Spinal cord (tissue), 10 donors: ENCODE results near the gene FBN2. TPM values are rescaled to one million over a fixed set of nuclear protein-coding genes. Genes with fewer than 3 reads are reported as not detected.

ENCODE experiments used
- DNase-seq, 6 donors: peaks; one replicate each; pipeline versions ENCODE4 v3.0.0 to v3.0.0-alpha.2; 2013 to 2015; ENCODE audit warnings: low spot score in 6 of 6, low read depth in 4 of 6
- H3K27ac ChIP-seq: one replicate; pipeline ENCODE4 v1.5.1; 2013; ENCODE audit warnings: low read depth, low read length, control low read depth
- H3K27me3 ChIP-seq: one replicate; pipeline ENCODE4 v1.6.1; 2013; ENCODE audit warnings: low read length; ENCODE audit not compliant: control insufficient read depth, insufficient read depth
- H3K36me3 ChIP-seq: one replicate; pipeline ENCODE4 v1.6.1; 2013; ENCODE audit warnings: low read length; ENCODE audit not compliant: control insufficient read depth, insufficient read depth
- H3K4me1 ChIP-seq: one replicate; pipeline ENCODE4 v1.6.1; 2013; ENCODE audit warnings: low read length; ENCODE audit not compliant: control insufficient read depth, insufficient read depth
- H3K4me3 ChIP-seq: one replicate; pipeline ENCODE4 v1.5.1; 2013; ENCODE audit warnings: low read depth, low read length, control low read depth
- H3K9me3 ChIP-seq: one replicate; pipeline ENCODE4 v1.6.1; 2013; ENCODE audit warnings: low read length; ENCODE audit not compliant: control insufficient read depth, insufficient read depth
- WGBS: methylation state at CpG from one replicate; pipeline ENCODE4 v1.1.5; 2013; ENCODE audit warnings: missing lambda C conversion rate; ENCODE audit not compliant: insufficient coverage; 5-methylcytosine and 5-hydroxymethylcytosine counted together
- polyA plus RNA-seq, 2 donors: library from polyadenylated mRNA; unstranded; fragments of 120-200 nt; gene quantifications; one replicate each; pipeline ENCODE4 v1.2.1, GENCODE V29; 2013; ENCODE audit not compliant: insufficient read length in 2 of 2
- total RNA-seq, 2 donors: library from RNA; depleted of rRNA in 1 of 2; stranded (reverse); fragments of 120-200 nt in 1 of 2; fragments of >200 nt in 1 of 2; gene quantifications; one replicate each; pipeline versions ENCODE4 v1.2.3 to v1.2.4, GENCODE V29; 2013 to 2014
- donor health status: healthy.

FBN2 gene
- total and polyA plus RNA-seq, 4 donors: 11.9 to 134 (median 59.4) TPM

DNA sequence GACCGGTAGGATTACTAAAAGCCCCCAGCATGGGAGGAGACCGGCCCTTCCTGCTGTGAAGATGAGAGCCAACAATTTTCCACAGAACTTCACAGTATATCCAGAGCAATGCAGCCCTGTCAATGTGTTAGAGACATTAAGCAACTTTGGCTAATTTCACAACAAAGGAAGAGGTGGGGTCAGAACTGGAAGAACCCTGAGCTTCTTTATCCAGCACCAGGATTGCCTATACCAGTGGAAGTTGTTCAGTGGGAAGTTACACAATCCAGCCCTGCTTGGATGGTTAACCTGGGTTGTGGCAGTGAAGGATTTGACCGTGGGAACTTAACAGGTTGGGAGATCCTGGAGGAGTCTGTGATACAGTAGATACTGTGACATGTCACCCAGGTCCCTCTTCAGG, 197.0 kb downstream of the FBN2 start:
- H3K27me3 ChIP-seq: no peaks in the 10 kb centered on the region
- peaks cover 12% of the 10 kb centered on the region for H3K36me3 ChIP-seq
- no peak overlapping the region for H3K4me3 ChIP-seq
- no peak overlapping the region for H3K27ac ChIP-seq
- H3K4me1 ChIP-seq: no peaks in the 10 kb centered on the region
- H3K9me3 ChIP-seq: no peaks in the 10 kb centered on the region
- no peak for DNase-seq
- WGBS: no CpG with 5 or more reads among the region's 3 CpGs

DNA sequence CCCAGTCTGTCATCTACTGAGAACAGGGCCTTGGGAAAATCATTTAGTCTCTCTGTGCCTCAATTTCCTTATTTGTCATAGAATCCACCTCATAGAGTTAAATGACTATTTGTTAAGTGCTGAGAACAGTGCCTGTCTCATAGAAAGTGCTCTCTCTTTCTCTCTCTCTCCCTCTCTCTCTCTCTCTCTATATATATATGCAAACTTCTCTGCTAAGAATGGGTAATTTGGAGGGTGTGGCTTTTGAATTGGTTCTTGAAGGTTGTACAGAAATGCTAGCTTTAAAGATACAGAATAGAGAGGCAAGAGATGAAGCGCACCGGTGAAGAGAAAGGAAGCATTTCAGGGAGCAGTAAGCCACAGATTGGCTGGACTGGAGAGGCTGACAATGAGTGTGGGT, 197.4 kb downstream of the FBN2 start:
- no peak overlapping the region for H3K4me3 ChIP-seq
- no peaks in the 10 kb centered on the region for H3K9me3 ChIP-seq
- H3K36me3 ChIP-seq: peaks cover 12% of the 10 kb centered on the region
- H3K4me1 ChIP-seq: no peaks in the 10 kb centered on the region
- WGBS: 100% methylated on average over 2 of the region's 2 CpGs
- DNase-seq: no peak
- no peak overlapping the region for H3K27ac ChIP-seq
- H3K27me3 ChIP-seq: no peaks in the 10 kb centered on the region

DNA sequence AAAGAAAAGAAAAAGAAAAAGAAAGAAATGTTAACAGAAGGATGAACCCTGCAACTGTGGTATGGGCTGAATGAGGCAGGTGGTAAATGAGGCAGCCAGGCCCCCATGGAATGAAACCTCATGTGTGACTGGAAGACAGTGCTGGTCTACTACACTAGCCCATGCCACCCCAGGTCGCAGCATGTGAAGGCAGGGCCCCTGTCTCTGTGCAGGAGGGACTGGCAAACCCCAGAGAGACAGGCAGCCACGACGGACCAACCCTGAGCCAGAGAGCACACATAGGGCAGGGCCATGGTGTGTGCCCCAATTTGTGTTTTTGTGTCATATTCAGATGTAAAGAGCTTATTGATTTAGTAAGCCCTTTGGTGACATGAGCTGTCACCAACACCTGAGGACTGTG, 198.5 kb downstream of the FBN2 start:
- peaks cover 8% of the 10 kb centered on the region for H3K36me3 ChIP-seq
- 96% methylated on average over 3 of the region's 3 CpGs for WGBS

DNA sequence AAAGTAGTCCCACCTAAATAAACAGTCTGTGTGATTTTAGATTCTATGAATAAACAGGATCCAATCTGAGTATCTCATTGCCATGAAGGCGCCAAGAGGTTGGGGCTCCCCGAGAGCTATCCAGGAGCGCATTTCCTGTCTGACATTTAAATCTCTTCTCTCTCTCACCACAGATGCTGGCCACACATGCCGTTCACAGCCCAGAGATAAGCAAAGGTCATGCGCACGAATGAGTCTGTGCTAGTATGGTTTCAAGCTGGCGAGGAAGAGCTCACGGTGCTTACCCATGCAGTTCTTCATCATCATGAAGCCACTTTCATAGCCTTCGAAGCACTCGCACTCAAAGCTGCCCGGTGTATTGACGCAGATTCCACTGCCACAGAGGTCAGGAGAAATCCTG, 199.4 kb downstream of the FBN2 start:
- no peaks in the 10 kb centered on the region for H3K27me3 ChIP-seq
- peaks cover 9% of the 10 kb centered on the region for H3K36me3 ChIP-seq
- no peaks in the 10 kb centered on the region for H3K9me3 ChIP-seq
- no peaks in the 10 kb centered on the region for H3K4me1 ChIP-seq
- H3K27ac ChIP-seq: no peak overlapping the region
- WGBS: 96% methylated on average over 8 of the region's 12 CpGs
- no peak for DNase-seq
- no peak overlapping the region for H3K4me3 ChIP-seq

More for the DNA sequence above, 198.5 kb downstream of the FBN2 start:
- Histone ChIP-seq H3K27me3 (no peaks in the 10 kb centered on the region), H3K27ac (no peak overlapping the region), H3K4me1 (no peaks in the 10 kb centered on the region), H3K9me3 (no peaks in the 10 kb centered on the region), H3K4me3 (no peak overlapping the region)
- DNase-seq: no peak

DNA sequence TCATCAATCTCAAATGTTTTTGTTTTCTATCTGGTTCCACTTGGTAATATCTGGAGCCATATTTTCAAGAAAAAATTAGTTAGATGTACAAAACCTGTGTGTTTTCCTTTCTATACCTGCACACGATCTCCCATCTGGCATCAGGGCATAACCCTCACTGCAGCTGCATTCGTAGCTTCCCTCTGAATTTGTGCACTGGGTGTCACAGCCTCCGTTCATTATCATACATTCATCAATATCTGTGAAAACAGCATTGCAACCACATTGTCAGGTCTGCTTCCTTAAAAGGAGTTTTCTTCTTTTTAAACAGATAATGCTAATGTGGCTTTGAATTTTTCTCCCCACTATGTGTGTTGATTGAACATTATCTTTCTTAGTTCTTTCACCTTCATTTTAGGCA, 202.7 kb downstream of the FBN2 start:
- Histone ChIP-seq H3K27ac (no peak overlapping the region), H3K4me3 (no peak overlapping the region), H3K27me3 (no peaks in the 10 kb centered on the region), H3K9me3 (no peaks in the 10 kb centered on the region), H3K4me1 (no peaks in the 10 kb centered on the region), H3K36me3 (peaks cover 3% of the 10 kb centered on the region)
- no peak for DNase-seq
- WGBS: 97% methylated on average over 3 of the region's 3 CpGs

DNA sequence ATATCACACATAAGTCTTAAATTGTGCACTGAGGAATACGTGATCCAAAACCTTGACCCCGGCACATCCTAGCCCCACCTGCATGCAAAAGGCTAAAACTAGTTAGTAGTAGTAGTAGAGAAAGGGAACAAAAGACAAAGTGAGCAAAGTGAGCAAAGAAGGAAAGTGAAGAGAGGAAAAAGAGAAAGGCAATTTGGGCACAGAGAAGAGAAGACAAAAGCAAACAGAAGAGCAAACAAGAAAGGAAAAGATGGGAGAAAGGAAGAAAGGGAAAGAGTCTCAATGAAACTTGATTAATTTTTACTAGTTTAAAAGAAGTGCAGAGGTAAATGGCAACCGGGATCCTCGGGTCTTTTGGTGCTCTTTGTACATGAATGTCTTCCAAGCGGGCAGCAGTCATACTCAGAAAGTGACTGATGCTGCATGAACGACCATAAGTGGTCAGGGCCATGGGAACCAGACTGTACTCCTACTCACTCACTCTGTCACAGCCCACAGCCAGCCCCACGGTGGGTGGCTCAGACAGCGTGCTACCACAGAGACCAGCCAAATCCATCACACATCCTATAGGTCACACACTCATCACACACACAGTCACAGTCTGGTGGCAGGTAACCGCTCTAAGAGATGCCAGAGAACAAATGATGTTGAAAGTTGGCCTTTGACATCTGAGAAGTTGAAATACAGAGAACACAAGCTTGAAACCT, 203.9 kb downstream of the FBN2 start:
- DNase-seq: no peak
- no peak overlapping the region for H3K27ac ChIP-seq
- no peaks in the 10 kb centered on the region for H3K4me1 ChIP-seq
- H3K4me3 ChIP-seq: no peak overlapping the region
- H3K36me3 ChIP-seq: peaks cover 3% of the 10 kb centered on the region
- H3K27me3 ChIP-seq: no peaks in the 10 kb centered on the region
- 95% methylated on average over 4 of the region's 9 CpGs for WGBS
- no peaks in the 10 kb centered on the region for H3K9me3 ChIP-seq

DNA sequence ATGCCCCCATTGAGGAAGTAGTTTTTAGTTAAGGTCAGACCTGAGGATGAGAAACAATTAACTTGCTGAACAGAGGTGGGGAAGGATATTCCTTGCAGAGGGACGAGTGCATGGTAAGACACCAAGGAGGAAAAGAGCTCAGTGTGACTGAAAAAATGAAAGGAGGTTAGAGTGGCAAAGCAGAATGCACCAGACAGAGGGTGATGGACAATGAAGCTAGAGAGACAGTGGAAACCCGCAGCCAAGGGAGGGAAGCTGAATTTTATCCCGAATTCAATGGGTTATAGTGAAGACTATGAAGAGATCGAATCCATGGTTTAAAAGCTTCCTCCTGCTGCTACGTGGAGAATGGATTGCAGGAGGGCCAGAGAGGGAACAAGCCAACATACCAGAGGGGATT, 206.8 kb downstream of the FBN2 start:
- DNase-seq: no peak
- Histone ChIP-seq H3K9me3 (no peaks in the 10 kb centered on the region), H3K36me3 (peaks cover 3% of the 10 kb centered on the region), H3K4me3 (no peak overlapping the region), H3K27ac (no peak overlapping the region), H3K27me3 (no peaks in the 10 kb centered on the region), H3K4me1 (no peaks in the 10 kb centered on the region)
- WGBS: 97% methylated on average over 5 of the region's 5 CpGs

DNA sequence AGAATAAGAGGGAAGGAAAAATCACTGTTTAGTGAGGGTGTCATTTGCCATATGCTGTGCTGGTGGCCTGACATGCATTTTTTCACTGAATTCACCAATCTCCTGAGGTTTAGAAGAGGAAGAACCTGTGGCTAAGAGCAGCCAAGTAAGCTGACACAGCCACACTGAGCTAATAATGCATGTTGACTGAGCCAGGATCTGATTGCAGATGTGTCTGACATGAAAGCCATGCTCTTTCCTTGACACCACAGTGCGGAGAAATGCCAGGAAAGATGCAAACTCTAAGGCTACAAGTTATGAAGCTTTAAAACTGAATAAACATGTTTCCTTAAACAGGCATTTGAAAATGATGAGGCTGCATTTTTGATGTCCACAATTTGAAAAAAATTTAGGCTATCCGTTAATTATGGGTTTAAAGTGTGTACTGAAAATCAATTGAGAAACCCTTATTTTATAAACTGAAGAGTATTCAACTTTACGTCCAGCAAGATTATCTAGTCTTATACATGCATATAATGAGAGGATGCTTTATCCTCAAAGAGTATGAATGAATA, 208.6 kb downstream of the FBN2 start:
- H3K36me3 ChIP-seq: peaks cover 3% of the 10 kb centered on the region
- H3K27ac ChIP-seq: no peak overlapping the region
- no peak for DNase-seq
- H3K9me3 ChIP-seq: no peaks in the 10 kb centered on the region
- H3K4me3 ChIP-seq: no peak overlapping the region
- no peaks in the 10 kb centered on the region for H3K4me1 ChIP-seq
- no CpG with 5 or more reads among the region's 3 CpGs for WGBS
- H3K27me3 ChIP-seq: no peaks in the 10 kb centered on the region

DNA sequence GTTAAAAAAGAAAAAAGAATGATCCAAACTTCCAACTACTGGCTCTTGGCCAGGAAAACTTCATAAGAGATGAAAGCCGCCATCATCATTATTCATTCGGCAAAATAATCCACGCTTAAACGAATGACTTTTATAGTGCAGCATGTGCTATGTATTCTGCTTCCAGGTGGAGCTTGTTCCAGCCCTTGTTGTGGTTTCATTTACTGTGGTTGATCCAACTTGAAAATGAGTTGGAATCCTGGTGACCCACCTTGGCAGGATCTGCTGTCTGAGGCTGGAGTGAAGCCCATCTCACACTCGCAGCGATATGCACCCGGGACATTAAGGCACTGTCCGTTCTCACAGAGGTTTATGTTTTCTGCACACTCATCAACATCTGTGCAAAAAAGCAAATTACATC, 209.6 kb downstream of the FBN2 start:
- Histone ChIP-seq H3K36me3 (no peaks in the 10 kb centered on the region), H3K27me3 (no peaks in the 10 kb centered on the region), H3K4me1 (no peaks in the 10 kb centered on the region), H3K9me3 (no peaks in the 10 kb centered on the region), H3K27ac (no peak overlapping the region), H3K4me3 (no peak overlapping the region)
- WGBS: 98% methylated on average over 5 of the region's 8 CpGs
- no peak for DNase-seq

DNA sequence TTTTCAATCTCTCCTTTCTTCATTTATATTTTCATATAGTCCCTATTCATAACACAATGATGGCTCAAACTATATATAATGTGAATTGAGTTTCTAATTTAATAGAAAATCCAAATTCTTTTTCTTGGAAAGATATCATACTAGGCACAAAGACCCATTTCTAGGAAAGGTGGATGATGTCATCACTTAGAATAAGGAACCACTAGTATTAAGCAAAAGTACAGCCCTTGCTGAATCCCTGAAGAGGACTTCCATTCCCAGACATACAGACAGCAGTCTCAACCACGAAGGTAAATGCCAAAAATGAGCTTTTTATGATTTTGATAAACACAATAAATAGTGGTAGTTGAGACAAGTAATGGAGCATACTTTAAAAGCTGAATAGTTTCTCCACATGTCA, 210.0 kb downstream of the FBN2 start:
- H3K36me3 ChIP-seq: no peaks in the 10 kb centered on the region
- no peak overlapping the region for H3K4me3 ChIP-seq
- no peaks in the 10 kb centered on the region for H3K4me1 ChIP-seq
- H3K27me3 ChIP-seq: no peaks in the 10 kb centered on the region
- no peaks in the 10 kb centered on the region for H3K9me3 ChIP-seq
- no peak for DNase-seq
- no peak overlapping the region for H3K27ac ChIP-seq
- no CpG with 5 or more reads among the region's 1 CpG for WGBS
